ENCODE measurements around the gene AKR1D1.

AKR1D1 gene

GRCh38 chr7:138116892-138117291 lies 40.6 kb downstream of the AKR1D1 start:
- TF ChIP-seq CTCF (IDR thresholded peaks at IDR 0.05): no peak

DNA sequence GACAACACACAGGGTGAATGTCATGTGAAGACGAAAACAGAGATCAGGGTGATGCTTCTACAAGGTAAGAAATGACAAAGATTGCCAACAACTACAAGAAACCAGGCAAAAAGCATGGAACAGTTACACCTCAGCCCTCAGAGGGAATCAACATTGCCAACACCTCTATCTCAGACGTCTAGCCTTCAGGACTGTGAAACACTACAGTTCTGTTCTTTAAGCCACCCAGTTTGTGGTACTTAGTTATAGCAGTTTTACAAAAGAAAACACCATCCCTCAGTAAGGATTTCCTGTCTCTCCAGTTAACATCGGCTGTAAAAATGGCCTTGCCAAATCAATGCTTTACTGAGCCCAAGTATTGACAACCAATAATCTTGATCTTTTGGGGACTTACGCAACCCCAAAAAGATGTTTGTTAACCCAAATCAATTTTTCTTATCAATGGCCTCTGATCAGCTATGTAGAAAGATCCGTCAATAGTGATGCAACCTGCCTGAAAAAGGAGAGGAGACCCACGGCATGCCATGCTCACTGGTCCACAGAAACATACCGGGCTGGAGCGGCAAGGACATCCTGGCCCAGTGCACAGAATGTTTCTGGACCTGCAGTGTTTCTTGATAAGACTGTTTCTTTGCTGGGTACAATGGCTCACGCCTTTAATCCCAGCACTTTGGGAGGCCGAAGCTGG lies 44.0 kb downstream of the AKR1D1 start:
- TF ChIP-seq CTCF (IDR thresholded peaks at IDR 0.05): no peak

DNA sequence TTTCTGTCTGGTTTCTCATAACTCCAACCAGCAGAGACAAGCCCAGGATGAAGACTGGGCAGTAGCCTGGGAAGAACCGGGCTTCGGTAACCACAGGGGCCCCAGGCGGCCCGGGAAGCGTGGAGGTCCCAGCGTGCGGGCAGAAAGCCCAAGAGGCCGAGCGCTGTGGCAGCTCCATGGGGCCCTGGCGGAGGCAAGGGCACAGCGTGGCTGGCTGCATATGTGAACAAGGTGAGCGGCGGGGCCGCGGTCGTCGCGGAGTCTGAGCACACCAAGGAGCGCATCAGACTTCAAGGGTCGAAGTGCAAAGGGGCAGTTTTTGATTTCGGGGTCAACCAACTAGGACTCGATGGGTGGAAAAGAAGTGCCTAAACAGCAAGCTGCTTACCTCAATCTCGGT lies 45.9 kb downstream of the AKR1D1 start:
- TF ChIP-seq CTCF (IDR thresholded peaks at IDR 0.05): no peak

DNA sequence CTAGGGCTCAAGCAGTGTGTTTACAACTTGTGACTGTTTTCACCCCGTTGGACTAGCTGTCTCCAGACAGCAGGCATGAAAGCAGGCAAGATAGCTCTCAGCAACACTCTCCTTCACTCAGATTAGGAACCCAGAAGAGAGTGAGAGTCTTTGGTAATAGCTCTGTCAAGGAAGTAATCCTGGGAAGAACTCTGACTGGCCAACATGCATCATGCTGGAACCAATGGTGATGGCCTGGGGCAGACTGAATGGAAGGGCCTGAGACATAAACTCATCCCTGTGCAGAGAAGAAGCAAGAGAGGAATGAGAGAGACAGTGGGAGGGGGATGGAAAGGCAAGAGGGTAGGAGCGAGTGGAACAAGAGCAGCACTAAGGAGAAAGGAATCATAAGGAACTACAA lies 48.9 kb downstream of the AKR1D1 start:
- TF ChIP-seq CTCF (IDR thresholded peaks at IDR 0.05): no peak

- no peak for TF ChIP-seq CTCF (IDR thresholded peaks at IDR 0.05)
Observed at GRCh38 chr7:138125598-138126111, 49.4 kb downstream of the AKR1D1 start.

DNA sequence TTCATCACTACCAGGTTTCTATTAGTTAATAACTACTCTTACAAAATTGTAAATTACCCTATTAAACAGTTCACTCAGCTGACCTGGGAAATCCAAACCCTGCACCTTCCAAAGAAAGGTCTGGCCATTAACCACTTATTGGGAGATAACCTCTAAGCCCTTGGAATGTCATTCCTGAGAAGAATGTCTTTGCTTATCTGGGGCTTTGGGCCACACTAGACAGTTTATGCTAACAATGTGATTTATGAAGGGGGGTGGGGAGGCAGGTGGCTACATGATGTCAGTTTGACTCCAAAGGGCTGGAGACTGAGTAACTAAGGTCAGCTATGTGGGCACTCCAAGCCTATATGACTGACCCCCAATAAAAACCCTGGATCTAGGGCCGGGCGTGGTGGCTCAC lies 50.7 kb downstream of the AKR1D1 start:
- TF ChIP-seq CTCF (IDR thresholded peaks at IDR 0.05): no peak

DNA sequence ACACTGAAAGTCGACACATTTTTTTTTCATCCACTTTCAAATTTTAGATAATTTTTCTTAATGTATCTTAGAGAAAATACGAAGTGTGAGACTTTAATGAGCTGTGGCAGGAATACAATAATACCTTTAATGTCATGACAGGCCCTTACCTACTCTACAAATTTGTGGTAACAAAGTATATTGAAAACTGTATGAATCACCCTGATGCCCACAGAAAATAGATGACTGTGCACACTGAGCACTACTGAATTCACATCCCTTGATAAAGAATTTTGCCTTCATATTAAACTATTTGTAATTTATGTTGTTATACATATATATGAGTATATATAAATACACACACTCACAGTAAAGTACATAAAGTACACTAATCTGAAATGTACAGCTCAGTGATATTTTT lies 51.7 kb downstream of the AKR1D1 start:
- TF ChIP-seq CTCF (IDR thresholded peaks at IDR 0.05): no peak

Measured in LNCAP (cell line).